HL-60 (cell line): ENCODE results near the gene ATG3.

Experiments used
- DNase-seq, 2 experiments: peaks; one replicate each; pipeline ENCODE4 v3.0.0-alpha.2; 2010 to 2020; ENCODE audit warnings: low read depth in 1 of 2, low spot score in 1 of 2
- H3K27ac ChIP-seq: fragments of 250-450 bp; sonication (Bioruptor Pico); replicated peaks from 2 replicates; pipeline ENCODE4 v1.5.1; 2020; ENCODE audit warnings: mild to moderate bottlenecking, moderate library complexity
- H3K27me3 ChIP-seq: fragments of 250-450 bp; sonication (Bioruptor Pico); 2 replicates; pipeline ENCODE4 v1.5.1; 2021; ENCODE audit warnings: mild to moderate bottlenecking, moderate library complexity; ENCODE audit not compliant: insufficient read depth, poor library complexity, severe bottlenecking
- H3K4me3 ChIP-seq: replicated peaks from 2 replicates; pipeline ENCODE4 v1.5.1; 2011; ENCODE audit warnings: mild to moderate bottlenecking, control low read depth, low read length; ENCODE audit not compliant: insufficient read depth
- CTCF ChIP-seq: IDR thresholded peaks from one replicate; pipeline ENCODE4 v1.5.1; 2011; ENCODE audit warnings: low read length, control low read depth, inconsistent platforms; ENCODE audit not compliant: insufficient read depth
- GABPA ChIP-seq: IDR thresholded peaks from 2 replicates; pipeline ENCODE4 v1.6.1; 2012; ENCODE audit warnings: low read depth
- POLR2AphosphoS5 ChIP-seq: IDR thresholded peaks from 2 replicates; pipeline ENCODE4 v1.6.1; 2012; ENCODE audit warnings: low read depth
- REST ChIP-seq: IDR thresholded peaks from 2 replicates; pipeline ENCODE4 v1.6.1; 2012; ENCODE audit warnings: low read depth; ENCODE audit not compliant: insufficient replicate concordance
- SPI1 ChIP-seq: IDR thresholded peaks from 2 replicates; pipeline ENCODE4 v1.6.1; 2012; ENCODE audit warnings: low read depth, mild to moderate bottlenecking, borderline replicate concordance

The ATG3 gene

GRCh38 chr3:112546216-112546759 is 15.5 kb downstream of the ATG3 start:
- H3K4me3 ChIP-seq: no peak overlapping the region
- no peak for TF ChIP-seq POLR2AphosphoS5
- no peak for TF ChIP-seq CTCF
- no peak for TF ChIP-seq SPI1
- TF ChIP-seq GABPA: no peak
- no peak for TF ChIP-seq REST
- H3K27ac ChIP-seq: no peak overlapping the region
- DNase-seq: no peak
- no peaks in the 10 kb centered on the region for H3K27me3 ChIP-seq

GRCh38 chr3:112539825-112540650 is 21.7 kb downstream of the ATG3 start:
- no peaks in the 10 kb centered on the region for H3K27me3 ChIP-seq
- no peak overlapping the region for H3K4me3 ChIP-seq
- DNase-seq: no peak
- no peak overlapping the region for H3K27ac ChIP-seq
- TF ChIP-seq GABPA (no peak), REST (no peak), POLR2AphosphoS5 (no peak), SPI1 (no peak), CTCF (no peak)

- DNase-seq: no peak
- Histone ChIP-seq H3K4me3 (no peak overlapping the region), H3K27me3 (no peaks in the 10 kb centered on the region), H3K27ac (no peak overlapping the region)
- TF ChIP-seq CTCF (peak; percentile 14), GABPA (no peak), REST (no peak), SPI1 (no peak), POLR2AphosphoS5 (no peak)
Observed at GRCh38 chr3:112531358-112531781, 30.4 kb downstream of the ATG3 start.
